ENCODE measurements around the gene PLAC8L1.

The PLAC8L1 gene

GRCh38 chr5:146034605-146035004 is 70.8 kb downstream of the PLAC8L1 start:
- TF ChIP-seq POLR2AphosphoS5 (IDR thresholded peaks at IDR 0.05; ENCODE audit: low read depth, low read length) (no peak), SPI1 (IDR thresholded peaks at IDR 0.05; ENCODE audit: low read depth, low read length) (no peak), POLR2A (IDR thresholded peaks at IDR 0.05; ENCODE audit: low read depth, low read length) (no peak), TAF1 (IDR thresholded peaks at IDR 0.05; ENCODE audit: low read depth, low read length) (no peak), PAX5 (IDR thresholded peaks at IDR 0.05; ENCODE audit: insufficient read depth, low read length, severe bottlenecking) (no peak), POU2F2 (IDR thresholded peaks at IDR 0.05; ENCODE audit: low read depth, low read length) (no peak)
- DNase-seq (ENCODE audit: insufficient read length, low spot score) (no peak), FAIRE-seq (no peak)

Measured in GM12891 (cell line).